A549 treated with Mapracorat at 1 μM for 4 hours (cell line): ENCODE data around the gene ANAPC5. TPM values are rescaled to one million over a fixed set of nuclear protein-coding genes. Genes with fewer than 3 reads are reported as not detected.

ENCODE experiments used
- total RNA-seq: library from RNA; stranded (reverse); fragments of 200-300 nt; extraction: Qiagen RNA extraction; gene quantifications from 5 replicates; pipeline ENCODE4 v1.2.3, GENCODE V29; 2022

ANAPC5 gene
- total RNA-seq = 86.4 to 94.3 TPM (median 87.6 TPM) in 5 replicates

DNA sequence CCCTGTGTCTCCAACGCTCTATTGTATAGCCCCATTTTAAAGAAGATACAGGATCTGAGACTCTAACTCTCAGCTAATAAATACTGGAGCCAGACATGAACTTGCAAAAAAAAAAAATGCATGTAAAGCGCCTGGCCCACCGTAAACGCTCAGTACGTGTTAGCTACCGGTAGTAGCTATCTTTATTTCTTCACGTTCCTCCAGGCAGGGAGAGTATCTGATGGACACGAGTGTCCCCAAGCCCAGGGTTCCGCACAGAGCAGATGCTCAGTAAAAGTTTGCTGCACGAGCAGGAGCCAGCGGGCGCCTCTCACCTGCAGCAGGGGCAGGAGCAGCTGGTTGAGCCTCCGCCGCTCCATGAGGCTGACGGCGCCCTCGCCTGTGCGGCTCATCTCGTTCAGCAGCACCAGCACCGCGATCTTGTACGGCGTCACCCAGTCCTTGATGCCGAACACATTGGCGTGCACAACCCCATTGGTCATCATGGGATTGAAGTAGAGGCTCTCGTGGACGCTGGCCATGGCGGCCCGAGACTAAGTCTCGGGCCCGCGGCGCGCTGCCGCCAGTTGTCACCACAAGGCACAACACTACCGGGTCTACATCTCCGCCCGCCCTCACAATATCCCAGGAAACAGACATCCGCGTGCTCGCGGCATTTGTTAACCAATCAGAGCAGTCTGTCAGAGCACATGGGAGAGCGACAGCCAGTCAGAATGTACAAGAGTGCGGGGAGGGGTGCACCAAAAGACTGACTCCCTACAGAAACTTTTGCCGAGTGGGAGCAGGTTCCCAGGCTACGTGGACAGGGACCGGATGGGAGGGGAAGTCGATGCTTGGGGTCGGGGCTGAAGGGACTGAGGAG is at the start of gene ANAPC5:
Gene ANAPC5, minus strand, starts transcription at position 592 of the 862 bp plus-strand sequence. Its CDS starts 71 bp downstream, at position 521.

DNA sequence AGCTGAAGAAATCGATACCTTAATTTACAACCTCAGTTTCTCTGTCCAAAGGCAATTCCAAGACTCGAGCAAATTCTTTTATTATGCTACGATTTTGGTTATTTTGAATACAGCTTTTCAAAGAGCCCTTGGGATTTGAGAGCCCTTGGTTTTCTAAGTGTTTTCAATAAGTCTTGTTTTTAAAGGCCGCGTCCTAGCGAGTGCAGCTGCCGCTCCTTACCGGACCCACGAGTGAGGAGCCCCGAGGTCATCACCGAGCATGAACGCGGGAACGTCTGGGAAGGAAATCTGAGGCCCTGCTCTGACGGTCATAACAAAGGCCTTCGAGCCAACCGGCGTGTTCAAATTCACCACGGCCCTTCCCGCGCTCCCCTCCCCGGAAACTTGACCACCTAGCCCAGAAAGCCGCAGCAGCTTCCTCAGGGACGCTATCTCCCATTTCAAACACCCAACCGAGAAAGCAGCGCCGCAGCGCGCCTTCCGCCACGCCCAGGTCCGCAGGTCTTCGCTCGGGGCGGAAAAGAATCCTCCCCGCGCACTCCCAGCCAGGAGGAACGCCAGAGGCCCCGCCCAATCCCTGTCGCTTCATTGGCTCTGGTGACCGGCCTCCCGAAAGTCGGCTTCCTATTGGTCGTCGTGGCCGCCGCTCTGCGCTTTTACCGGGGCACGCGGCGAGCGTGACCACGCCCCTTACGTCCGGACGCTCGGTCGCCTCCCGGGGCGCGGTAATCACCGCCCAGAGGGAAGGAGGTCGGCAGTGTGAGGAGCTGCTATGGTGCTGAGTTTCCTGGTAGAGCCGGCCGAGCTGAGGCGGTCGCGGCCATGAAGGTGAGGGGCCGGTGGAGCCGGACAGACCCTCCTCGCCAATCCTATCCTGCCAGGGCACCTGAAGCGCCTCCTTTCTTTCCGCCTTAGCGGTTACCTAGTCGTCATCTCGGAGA is 47.5 kb upstream of the ANAPC5 start, which contains the start of gene RNF34:
Gene RNF34, plus strand, starts transcription at position 728 of the 941 bp plus-strand sequence. Its CDS starts 95 bp downstream, at position 823.

GRCh38 chr12:121296618-121297434 is 55.4 kb downstream of the ANAPC5 start, which contains the start of gene CAMKK2:
CAMKK2 (minus strand) TSS chr12:121296709; CDS start chr12:121274526, 22,183 bp downstream.

Other genes with a start within 250 kb of the ANAPC5 start
- gene P2RX7, start 219.5 kb downstream of the ANAPC5 start, total RNA-seq = not detected in 5 replicates
- gene P2RX4, start 142.3 kb downstream of the ANAPC5 start, total RNA-seq = 15.9 to 18.9 TPM (median 18.2 TPM) in 5 replicates
- gene CAMKK2, start 55.7 kb downstream of the ANAPC5 start, total RNA-seq = 21.3 to 28.6 TPM (median 25.8 TPM) in 5 replicates
- 37.0 to 40.4 TPM (median 39.1 TPM) in 5 replicates for gene RNF34, start 47.7 kb upstream of the ANAPC5 start, total RNA-seq
- 15.7 to 21.7 TPM (median 18.9 TPM) in 5 replicates for gene KDM2B, start 228.6 kb upstream of the ANAPC5 start, total RNA-seq